GM19239 (cell line): ENCODE results near the gene ATP5F1E.
"Not testable (repeated sequence)": the region's sequence is repeated elsewhere in the genome, so short reads cannot be mapped to it uniquely, and the experiment has no call there.

Source experiments
- DNase-seq: peaks from one replicate; pipeline ENCODE4 v3.0.0; 2011; ENCODE audit warnings: low spot score; ENCODE audit not compliant: insufficient read length
- FAIRE-seq: peaks from 2 replicates; lab custom pipeline; 2011; peaks lifted over from hg19 to GRCh38; lab: Jason Lieb, UNC

The ATP5F1E gene

GRCh38 chr20:58994390-58995159 lies 37.6 kb downstream of the ATP5F1E start:
- FAIRE-seq (no peak), DNase-seq (no peak)

GRCh38 chr20:58993332-58994248 lies 38.5 kb downstream of the ATP5F1E start:
- no peak for FAIRE-seq
- no peak for DNase-seq

GRCh38 chr20:58992911-58993310 lies 39.2 kb downstream of the ATP5F1E start:
- FAIRE-seq (no peak), DNase-seq (no peak)

GRCh38 chr20:58991715-58992114 lies 40.4 kb downstream of the ATP5F1E start:
- FAIRE-seq = no peak
- DNase-seq = no peak

- FAIRE-seq (no peak), DNase-seq (no peak)
Measured at GRCh38 chr20:58990651-58991445, 41.3 kb downstream of the ATP5F1E start.

GRCh38 chr20:58989196-58989595 lies 42.9 kb downstream of the ATP5F1E start:
- FAIRE-seq = no peak
- no peak for DNase-seq

GRCh38 chr20:58988565-58988882 lies 43.6 kb downstream of the ATP5F1E start:
- FAIRE-seq (no peak), DNase-seq (no peak)

- DNase-seq = no peak
- no peak for FAIRE-seq
Measured at GRCh38 chr20:58987790-58988564, 44.2 kb downstream of the ATP5F1E start.

- no peak for FAIRE-seq
- no peak for DNase-seq
Measured at GRCh38 chr20:58986968-58987517, 45.1 kb downstream of the ATP5F1E start.

- FAIRE-seq (no peak), DNase-seq (no peak)
Measured at GRCh38 chr20:58986286-58986967, 45.7 kb downstream of the ATP5F1E start.

GRCh38 chr20:58985656-58986055 lies 46.5 kb downstream of the ATP5F1E start:
- no peak for FAIRE-seq
- no peak for DNase-seq

- DNase-seq (no peak), FAIRE-seq (no peak)
Measured at GRCh38 chr20:58984691-58985090, 47.4 kb downstream of the ATP5F1E start.

- DNase-seq, FAIRE-seq: not testable (repeated sequence)
Measured at GRCh38 chr20:58983115-58983468, 49.0 kb downstream of the ATP5F1E start.

GRCh38 chr20:58982406-58983114 lies 49.6 kb downstream of the ATP5F1E start:
- FAIRE-seq (no peak), DNase-seq (no peak)

GRCh38 chr20:58981628-58982364 lies 50.3 kb downstream of the ATP5F1E start:
- DNase-seq = no peak
- FAIRE-seq = no peak

GRCh38 chr20:58980711-58981627 lies 51.2 kb downstream of the ATP5F1E start, which contains the start of gene NELFCD:
Gene NELFCD, plus strand, starts transcription at chr20:58981256. Its CDS starts 54 bp downstream, at chr20:58981310.
- FAIRE-seq (no peak), DNase-seq (peak; percentile 98)
